ENCODE measurements around the gene ALS2. TPM values are rescaled to one million over a fixed set of nuclear protein-coding genes. Genes with fewer than 3 reads are reported as not detected.
"Not testable (repeated sequence)": the region's sequence is repeated elsewhere in the genome, so short reads cannot be mapped to it uniquely, and the experiment has no call there.

The ALS2 gene
- total and polyA plus RNA-seq, 5 donors = 10.9 to 34.6 (median 31.0) TPM

DNA sequence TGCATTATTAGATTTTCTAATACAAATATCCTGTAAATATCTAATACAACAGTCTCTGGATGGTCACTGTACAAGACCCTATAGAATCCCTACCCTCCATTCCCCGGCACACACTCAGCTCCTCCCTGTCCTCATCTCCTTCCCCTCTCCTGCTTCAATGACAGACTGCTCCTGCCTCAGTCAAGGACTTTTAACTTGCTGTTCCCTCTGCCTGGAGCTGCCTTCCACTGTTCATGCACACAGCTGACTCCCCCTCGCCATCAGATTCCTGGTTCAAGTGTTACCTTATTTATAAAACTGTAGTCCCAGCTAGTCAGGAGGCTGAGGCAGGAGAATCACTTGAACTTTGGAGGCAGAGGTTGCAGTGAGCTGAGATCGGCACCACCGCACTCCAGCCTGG lies 28.9 kb upstream of the ALS2 start:
- no peaks in the 10 kb centered on the region for H3K27me3 ChIP-seq (ENCODE audit: control insufficient read depth, insufficient read depth)
- 72% methylated on average over 4 of the region's 4 CpGs for WGBS
- DNase-seq = no peak
- no peak for ATAC-seq
- no peaks in the 10 kb centered on the region for H3K4me1 ChIP-seq (ENCODE audit: control insufficient read depth, insufficient read depth, low read length)
- no peak overlapping the region for H3K27ac ChIP-seq (ENCODE audit: low read length)
- H3K9me3 ChIP-seq (ENCODE audit: control insufficient read depth, low read length) = no peaks in the 10 kb centered on the region
- no peak overlapping the region for H3K4me3 ChIP-seq (ENCODE audit: low read length)
- intact Hi-C loops (cut with DNase I) = loop anchor here in 1 of 4 donors (5.0 kb wide), 1 partner anchor 363 kb away; no protein-coding TSS in a partner anchor

- Histone ChIP-seq H3K4me1 (ENCODE audit: control insufficient read depth, insufficient read depth, low read length) (no peaks in the 10 kb centered on the region), H3K27ac (ENCODE audit: low read length) (peak overlapping the region; percentile 64), H3K9me3 (ENCODE audit: control insufficient read depth, low read length) (no peaks in the 10 kb centered on the region), H3K4me3 (ENCODE audit: low read length) (no peak overlapping the region), H3K27me3 (ENCODE audit: control insufficient read depth, insufficient read depth) (no peaks in the 10 kb centered on the region)
- 47% methylated on average over 2 of the region's 2 CpGs for WGBS
- ATAC-seq (no peak), DNase-seq (no peak)
- intact Hi-C loops (cut with DNase I) = loop anchor here in 1 of 4 donors (5.0 kb wide), 1 partner anchor 364 kb away; no protein-coding TSS in a partner anchor
Observed at GRCh38 chr2:201808027-201808426, 27.3 kb upstream of the ALS2 start.

- intact Hi-C loops (cut with DNase I) = loop anchor here in 1 of 4 donors (5.0 kb wide), 1 partner anchor 365 kb away; no protein-coding TSS in a partner anchor
- Histone ChIP-seq H3K27me3 (ENCODE audit: control insufficient read depth, insufficient read depth) (no peaks in the 10 kb centered on the region), H3K4me3 (ENCODE audit: low read length) (no peak overlapping the region), H3K27ac (ENCODE audit: low read length) (peak overlapping the region; percentile 64), H3K9me3 (ENCODE audit: control insufficient read depth, low read length) (no peaks in the 10 kb centered on the region), H3K4me1 (ENCODE audit: control insufficient read depth, insufficient read depth, low read length) (no peaks in the 10 kb centered on the region)
- WGBS = 38% methylated on average over 8 of the region's 8 CpGs
- DNase-seq (peak; percentile 49 to 74 (median 61)), ATAC-seq (peak; percentile 90 to 92)
Observed at GRCh38 chr2:201807452-201807999, 26.8 kb upstream of the ALS2 start.

GRCh38 chr2:201806442-201807170 lies 25.9 kb upstream of the ALS2 start, which contains the start of gene CDK15:
TSS of gene CDK15 (plus strand) at chr2:201806537. CDS start at chr2:201806665, 128 bp downstream.
- H3K27ac ChIP-seq (ENCODE audit: low read length) = peak within 1 kb of the TSS; percentile 27
- H3K4me1 ChIP-seq (ENCODE audit: control insufficient read depth, insufficient read depth, low read length) = no peaks in the 10 kb centered on the region
- DNase-seq = peak in 2 of 3 donors; percentile 20 to 51
- ATAC-seq = peak; percentile 65 to 81
- no peaks in the 10 kb centered on the region for H3K27me3 ChIP-seq (ENCODE audit: control insufficient read depth, insufficient read depth)
- WGBS = 45% methylated on average over 10 of the region's 10 CpGs
- H3K4me3 ChIP-seq (ENCODE audit: low read length) = peak within 1 kb of the TSS; percentile 23
- H3K9me3 ChIP-seq (ENCODE audit: control insufficient read depth, low read length) = no peaks in the 10 kb centered on the region
- intact Hi-C loops (cut with DNase I) = loop anchor here in 1 of 4 donors (5.0 kb wide), 1 partner anchor 366 kb away; no protein-coding TSS in a partner anchor

DNA sequence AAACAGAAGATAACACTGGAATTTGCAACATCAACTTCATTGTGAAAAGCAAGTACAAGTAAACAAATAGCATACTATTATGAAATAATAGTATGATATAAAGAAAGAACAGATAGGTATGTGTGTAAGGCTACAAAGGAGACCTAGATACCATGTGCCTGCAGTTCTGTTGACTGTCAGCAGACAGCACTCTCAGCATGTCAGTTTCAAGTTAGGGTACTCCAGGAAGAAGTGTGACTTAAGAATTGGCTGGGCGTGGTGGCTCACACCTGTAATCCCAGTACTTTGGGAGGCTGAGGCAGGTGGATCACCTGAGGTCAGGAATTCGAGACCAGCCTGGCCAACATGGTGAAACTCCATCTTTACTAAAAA lies 18.2 kb upstream of the ALS2 start:
- H3K4me3 ChIP-seq (ENCODE audit: low read length); DNase-seq; H3K27ac ChIP-seq (ENCODE audit: low read length); H3K27me3 ChIP-seq (ENCODE audit: control insufficient read depth, insufficient read depth); H3K4me1 ChIP-seq (ENCODE audit: control insufficient read depth, insufficient read depth, low read length); ATAC-seq; H3K9me3 ChIP-seq (ENCODE audit: control insufficient read depth, low read length): not testable (repeated sequence)
- intact Hi-C loops (cut with DNase I) = loop anchor here in 3 of 4 donors (5.0 to 10.0 kb wide), 3 partner anchors 373 to 378 kb away; no protein-coding TSS in a partner anchor
- WGBS = 70% methylated on average over 2 of the region's 2 CpGs

DNA sequence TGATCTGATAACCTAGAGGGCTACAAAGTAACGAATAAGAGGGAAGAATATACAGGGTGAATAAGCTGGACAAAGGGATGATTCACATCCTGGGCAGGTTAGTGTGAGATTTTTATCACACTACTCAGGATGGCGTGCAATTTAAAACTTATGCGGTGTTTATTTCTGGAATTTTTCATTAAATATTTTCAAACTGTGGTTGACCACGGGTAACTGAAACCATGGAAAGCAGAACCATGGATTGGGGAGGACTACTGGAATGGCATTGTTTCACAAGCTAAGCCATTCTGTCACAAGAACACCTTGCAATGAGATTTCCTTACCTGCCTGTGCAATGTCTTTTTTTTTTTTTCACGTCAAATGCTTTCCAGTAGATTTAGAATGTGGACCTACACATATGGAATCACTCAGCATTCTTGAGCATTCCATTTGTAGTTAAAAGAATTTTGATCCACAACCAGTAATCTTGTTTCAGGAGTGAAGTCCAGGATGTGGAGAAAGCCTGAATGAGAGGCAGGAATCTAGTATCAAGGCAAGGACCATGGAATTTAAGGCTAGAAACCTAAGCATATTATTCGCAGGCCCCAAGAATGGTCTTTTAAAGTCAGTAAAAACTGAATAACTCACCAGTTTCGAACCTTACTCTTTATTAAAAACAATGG lies 17.6 kb upstream of the ALS2 start:
- no peaks in the 10 kb centered on the region for H3K4me1 ChIP-seq (ENCODE audit: control insufficient read depth, insufficient read depth, low read length)
- H3K9me3 ChIP-seq (ENCODE audit: control insufficient read depth, low read length) = no peaks in the 10 kb centered on the region
- no peak overlapping the region for H3K4me3 ChIP-seq (ENCODE audit: low read length)
- ATAC-seq (no peak), DNase-seq (no peak)
- intact Hi-C loops (cut with DNase I) = loop anchor here in 3 of 4 donors (5.0 to 10.0 kb wide), 3 partner anchors 374 to 379 kb away; no protein-coding TSS in a partner anchor
- H3K27me3 ChIP-seq (ENCODE audit: control insufficient read depth, insufficient read depth) = no peaks in the 10 kb centered on the region
- WGBS = 73% methylated on average over 7 of the region's 7 CpGs
- H3K27ac ChIP-seq (ENCODE audit: low read length) = no peak overlapping the region

DNA sequence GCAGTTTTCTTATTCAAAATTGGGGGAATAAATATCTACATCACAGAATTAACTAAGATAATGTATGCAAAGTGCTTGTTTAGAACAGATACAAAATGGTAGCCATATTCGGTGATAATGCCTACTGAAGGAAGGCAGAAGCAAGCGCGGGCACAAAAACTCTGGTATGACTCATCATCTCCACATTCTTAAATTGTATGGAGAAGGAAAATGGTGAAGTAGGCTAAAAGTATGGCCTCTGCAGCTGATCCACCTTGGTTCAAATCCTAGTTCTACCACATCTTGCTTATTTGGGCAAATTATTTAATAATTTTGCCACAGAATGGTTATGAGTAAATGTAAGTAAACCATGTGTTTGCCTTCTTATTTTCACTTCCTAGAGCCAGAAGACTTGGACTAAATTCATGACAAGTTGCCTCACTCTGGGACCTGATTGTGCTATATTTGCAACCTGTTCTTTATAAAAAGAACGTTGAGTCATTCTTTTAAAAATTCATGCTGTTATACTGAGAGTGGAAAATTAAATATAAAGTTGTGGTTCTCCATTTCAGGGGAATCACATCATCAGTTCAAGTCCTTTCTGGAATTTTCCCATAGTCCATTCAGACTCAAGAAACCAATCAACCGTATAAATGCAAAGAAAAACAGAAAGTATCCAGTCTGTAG lies 16.6 kb upstream of the ALS2 start:
- WGBS = 61% methylated on average over 5 of the region's 5 CpGs
- Histone ChIP-seq H3K27me3 (ENCODE audit: control insufficient read depth, insufficient read depth) (no peaks in the 10 kb centered on the region), H3K4me3 (ENCODE audit: low read length) (no peak overlapping the region), H3K9me3 (ENCODE audit: control insufficient read depth, low read length) (no peaks in the 10 kb centered on the region), H3K4me1 (ENCODE audit: control insufficient read depth, insufficient read depth, low read length) (no peaks in the 10 kb centered on the region), H3K27ac (ENCODE audit: low read length) (no peak overlapping the region)
- DNase-seq (no peak), ATAC-seq (no peak)
- intact Hi-C loops (cut with DNase I) = loop anchor here in 3 of 4 donors (5.0 to 10.0 kb wide), 3 partner anchors 375 to 380 kb away; no protein-coding TSS in a partner anchor

GRCh38 chr2:201796478-201796865 lies 15.7 kb upstream of the ALS2 start:
- H3K4me1 ChIP-seq (ENCODE audit: control insufficient read depth, insufficient read depth, low read length) = no peaks in the 10 kb centered on the region
- H3K4me3 ChIP-seq (ENCODE audit: low read length) = no peak overlapping the region
- DNase-seq (no peak), ATAC-seq (no peak)
- intact Hi-C loops (cut with DNase I) = loop anchor here in 3 of 4 donors (5.0 to 10.0 kb wide), 3 partner anchors 376 to 381 kb away; no protein-coding TSS in a partner anchor
- no peak overlapping the region for H3K27ac ChIP-seq (ENCODE audit: low read length)
- no peaks in the 10 kb centered on the region for H3K27me3 ChIP-seq (ENCODE audit: control insufficient read depth, insufficient read depth)
- no peaks in the 10 kb centered on the region for H3K9me3 ChIP-seq (ENCODE audit: control insufficient read depth, low read length)

DNA sequence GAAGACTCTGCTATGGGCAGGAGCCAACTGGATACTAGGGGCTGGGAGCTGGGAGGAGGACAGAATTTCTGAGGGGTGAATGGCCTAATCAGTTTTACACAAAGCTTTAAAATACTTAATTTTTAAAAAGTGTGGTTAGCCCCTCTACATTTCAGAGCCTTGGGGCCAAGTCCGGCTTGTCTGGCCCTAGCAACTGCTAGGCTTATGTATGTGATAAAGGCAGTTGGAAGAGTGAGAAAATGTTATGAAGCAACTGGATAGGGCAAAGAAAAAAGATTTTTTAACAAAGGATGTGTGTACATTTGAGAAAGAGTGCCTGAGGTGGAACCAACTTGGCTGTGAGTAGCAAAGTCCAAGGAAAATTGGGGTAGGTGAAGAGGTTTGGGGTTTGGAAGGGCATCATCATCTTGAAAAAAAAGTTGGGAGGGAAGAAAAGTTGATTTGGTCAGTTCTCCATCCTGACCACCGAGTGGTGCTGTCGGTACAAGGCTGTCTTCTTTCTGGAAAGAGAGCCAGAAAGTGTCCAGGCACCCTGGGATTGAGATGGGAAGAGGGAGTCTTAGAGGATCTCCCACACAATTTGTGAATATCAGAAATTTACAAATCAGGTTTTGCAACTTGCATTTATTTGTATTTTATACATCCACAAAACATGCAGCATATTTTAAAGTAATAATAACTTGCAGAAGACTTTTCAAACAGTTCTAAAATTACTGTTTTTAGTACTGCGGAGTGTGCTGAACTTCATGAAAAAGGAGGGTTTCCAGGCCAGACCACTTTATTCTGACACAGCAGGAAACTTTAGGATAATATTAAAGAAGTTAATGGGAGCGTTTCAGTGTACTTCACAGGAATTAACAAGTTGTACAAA lies 15.1 kb upstream of the ALS2 start:
- peak; percentile 40 to 51 for ATAC-seq
- intact Hi-C loops (cut with DNase I) = loop anchor here in 3 of 4 donors (5.0 to 10.0 kb wide), 3 partner anchors 376 to 381 kb away; no protein-coding TSS in a partner anchor
- Histone ChIP-seq H3K27ac (ENCODE audit: low read length) (no peak overlapping the region), H3K9me3 (ENCODE audit: control insufficient read depth, low read length) (no peaks in the 10 kb centered on the region), H3K4me3 (ENCODE audit: low read length) (no peak overlapping the region), H3K27me3 (ENCODE audit: control insufficient read depth, insufficient read depth) (no peaks in the 10 kb centered on the region), H3K4me1 (ENCODE audit: control insufficient read depth, insufficient read depth, low read length) (no peaks in the 10 kb centered on the region)
- peak in 1 of 3 donors; percentile 37 for DNase-seq
- WGBS = 31% methylated on average over 5 of the region's 5 CpGs

- no peaks in the 10 kb centered on the region for H3K9me3 ChIP-seq (ENCODE audit: control insufficient read depth, low read length)
- intact Hi-C loops (cut with DNase I) = loop anchor here in 1 of 4 donors (10.0 kb wide), 1 partner anchor 381 kb away; no protein-coding TSS in a partner anchor
- no peaks in the 10 kb centered on the region for H3K27me3 ChIP-seq (ENCODE audit: control insufficient read depth, insufficient read depth)
- WGBS = 83% methylated on average over 6 of the region's 6 CpGs
- no peaks in the 10 kb centered on the region for H3K4me1 ChIP-seq (ENCODE audit: control insufficient read depth, insufficient read depth, low read length)
- ATAC-seq (no peak), DNase-seq (no peak)
- H3K4me3 ChIP-seq (ENCODE audit: low read length) = no peak overlapping the region
- no peak overlapping the region for H3K27ac ChIP-seq (ENCODE audit: low read length)
Observed at GRCh38 chr2:201794294-201794693, 13.6 kb upstream of the ALS2 start.

Measured in right cardiac atrium (tissue), 5 donors.